HG02943 (cell line): ENCODE data around the gene PIBF1.
A peak's percentile ranks its signal among the peaks of the same experiment; 100 is the strongest.
"Not testable (repeated sequence)": the region's sequence is repeated elsewhere in the genome, so short reads cannot be mapped to it uniquely, and the experiment has no call there.

ENCODE experiments used
- ATAC-seq: cut with Tn5 transposase; IDR thresholded peaks from one replicate; pipeline ENCODE4 v1.9.1; 2021; ENCODE audit warnings: mild to moderate bottlenecking, low read depth, moderate library complexity; ENCODE audit not compliant: unreplicated experiment

The PIBF1 gene

GRCh38 chr13:72781451-72782439, at the start of gene PIBF1, which contains the start of gene DIS3:
TSS of gene PIBF1 (plus strand) at chr13:72782133. CDS start at chr13:72783470, 1,337 bp downstream.
TSS of gene DIS3 (minus strand) at chr13:72781900. CDS start at chr13:72781832, 68 bp downstream.
- peak; percentile 98 for ATAC-seq

- ATAC-seq, result no peak
Observed at GRCh38 chr13:72737033-72737432, 44.9 kb upstream of the PIBF1 start.

GRCh38 chr13:72740015-72740414, 41.9 kb upstream of the PIBF1 start:
- no peak for ATAC-seq

- no peak for ATAC-seq
Observed at GRCh38 chr13:72745260-72745659, 36.7 kb upstream of the PIBF1 start.

- ATAC-seq, result no peak
Observed at GRCh38 chr13:72751220-72751619, 30.7 kb upstream of the PIBF1 start.

GRCh38 chr13:72754111-72754510, 27.8 kb upstream of the PIBF1 start:
- no peak for ATAC-seq

GRCh38 chr13:72757792-72758535, 24.0 kb upstream of the PIBF1 start:
- no peak for ATAC-seq

- ATAC-seq, result no peak
Observed at GRCh38 chr13:72760189-72760588, 21.7 kb upstream of the PIBF1 start.

- ATAC-seq, result no peak
Observed at GRCh38 chr13:72763411-72763810, 18.5 kb upstream of the PIBF1 start.

- no peak for ATAC-seq
Observed at GRCh38 chr13:72774019-72774418, 7.9 kb upstream of the PIBF1 start.

- no peak for ATAC-seq
Observed at GRCh38 chr13:72782717-72783116, 784 bp downstream of the PIBF1 start.

GRCh38 chr13:72784679-72785078, 2.7 kb downstream of the PIBF1 start:
- not testable (repeated sequence) for ATAC-seq

- no peak for ATAC-seq
Observed at GRCh38 chr13:72788831-72789230, 6.9 kb downstream of the PIBF1 start.

- no peak for ATAC-seq
Observed at GRCh38 chr13:72792640-72793039, 10.7 kb downstream of the PIBF1 start.

GRCh38 chr13:72798817-72799216, 16.9 kb downstream of the PIBF1 start:
- ATAC-seq, result no peak

GRCh38 chr13:72804301-72804700, 22.4 kb downstream of the PIBF1 start:
- no peak for ATAC-seq

GRCh38 chr13:72805676-72806346, 23.9 kb downstream of the PIBF1 start:
- no peak for ATAC-seq

GRCh38 chr13:72806514-72806913, 24.6 kb downstream of the PIBF1 start:
- not testable (repeated sequence) for ATAC-seq

GRCh38 chr13:72808917-72809500, 27.1 kb downstream of the PIBF1 start:
- no peak for ATAC-seq

- ATAC-seq, result no peak
Observed at GRCh38 chr13:72820156-72820897, 38.4 kb downstream of the PIBF1 start.
